HEK293 (cell line): Measurements from ENCODE around the gene ADAMTS17.

Experiments
- ZBTB21 ChIP-seq: fragments of 450-650 bp; formaldehyde crosslinking; IDR thresholded peaks from 2 replicates; pipeline ENCODE4 v1.5.1; 2017; ENCODE audit warnings: missing biosample characterization, missing genetic modification characterization
- ZEB2 ChIP-seq: fragments of 450-650 bp; formaldehyde crosslinking; IDR thresholded peaks from 2 replicates; pipeline ENCODE4 v1.5.1; 2016; ENCODE audit warnings: missing biosample characterization, missing genetic modification characterization
- ZNF10 ChIP-seq: fragments of 450-650 bp; formaldehyde crosslinking; IDR thresholded peaks from 2 replicates; pipeline ENCODE4 v1.5.1; 2017; ENCODE audit warnings: missing biosample characterization, missing genetic modification characterization
- ZNF121 ChIP-seq: fragments of 450-650 bp; formaldehyde crosslinking; IDR thresholded peaks from 2 replicates; pipeline ENCODE4 v1.5.1; 2016; ENCODE audit warnings: missing biosample characterization, missing genetic modification characterization
- ZNF155 ChIP-seq: fragments of 450-650 bp; formaldehyde crosslinking; IDR thresholded peaks from 2 replicates; pipeline ENCODE4 v1.5.1; 2016; ENCODE audit warnings: missing biosample characterization, missing genetic modification characterization
- ZNF214 ChIP-seq: fragments of 450-650 bp; formaldehyde crosslinking; IDR thresholded peaks from 2 replicates; pipeline ENCODE4 v1.5.1; 2017; ENCODE audit warnings: missing biosample characterization, mild to moderate bottlenecking, missing genetic modification characterization, borderline replicate concordance
- ZNF239 ChIP-seq: fragments of 450-650 bp; formaldehyde crosslinking; IDR thresholded peaks from 2 replicates; pipeline ENCODE4 v1.5.1; 2016; ENCODE audit warnings: missing biosample characterization, missing genetic modification characterization
- ZNF501 ChIP-seq: fragments of 450-650 bp; formaldehyde crosslinking; IDR thresholded peaks from 2 replicates; pipeline ENCODE4 v1.5.1; 2016; ENCODE audit warnings: missing biosample characterization, missing genetic modification characterization
- ZNF549 ChIP-seq: fragments of 450-650 bp; IDR thresholded peaks from 2 replicates; pipeline ENCODE4 v1.5.1; 2018; ENCODE audit warnings: missing biosample characterization, missing genetic modification characterization, mild to moderate bottlenecking, inconsistent platforms, moderate library complexity
- ZNF639 ChIP-seq: fragments of 450-650 bp; formaldehyde crosslinking; IDR thresholded peaks from 2 replicates; pipeline ENCODE4 v1.5.1; 2016; ENCODE audit warnings: missing biosample characterization, missing genetic modification characterization
- ZSCAN18 ChIP-seq: fragments of 450-650 bp; formaldehyde crosslinking; IDR thresholded peaks from 2 replicates; pipeline ENCODE4 v1.5.1; 2016; ENCODE audit warnings: missing biosample characterization, missing genetic modification characterization
- TF ChIP-seq, protein P1 (sequence below): fragments of 450-650 bp; formaldehyde crosslinking; IDR thresholded peaks from 2 replicates; pipeline ENCODE4 v1.5.1; 2016; ENCODE audit warnings: missing biosample characterization, missing genetic modification characterization
- TF ChIP-seq, protein P2 (sequence below): fragments of 450-650 bp; formaldehyde crosslinking; IDR thresholded peaks from 2 replicates; pipeline ENCODE4 v1.5.1; 2016; ENCODE audit warnings: missing biosample characterization, missing genetic modification characterization

DNA sequence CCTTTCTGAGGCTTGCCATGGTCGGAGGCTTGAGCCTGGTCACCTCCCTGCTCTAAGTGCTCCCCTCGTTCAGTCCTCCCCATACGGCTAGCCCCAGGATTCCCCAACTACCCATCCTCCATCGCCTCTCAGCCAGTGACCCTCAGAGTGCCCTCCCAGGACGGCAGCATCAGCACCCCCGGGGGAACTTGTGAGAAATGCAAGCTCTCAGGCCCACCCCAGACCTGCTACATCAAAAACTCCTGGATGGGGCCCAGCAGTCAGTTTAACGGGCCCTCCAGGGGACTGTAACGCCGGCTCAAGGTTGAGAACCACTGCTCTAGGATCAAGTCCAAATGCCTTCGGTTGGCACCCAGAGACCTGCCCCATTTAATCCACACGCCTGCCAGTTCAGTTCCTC is 6.9 kb downstream of the ADAMTS17 start:
- TF ChIP-seq ZNF214 (tag by site-specific recombination) (no peak), ZNF155 (tag by site-specific recombination) (no peak), ZNF10 (no peak), ZEB2 (tag by site-specific recombination) (no peak), ZNF239 (tag by site-specific recombination) (no peak), ZNF121 (tag by site-specific recombination) (no peak), ZBTB21 (tag by site-specific recombination) (no peak), ZNF501 (tag by site-specific recombination) (no peak), ZNF549 (no peak), ZSCAN18 (tag by site-specific recombination) (no peak), ZNF639 (no peak)
- TF ChIP-seq, protein P1, sequence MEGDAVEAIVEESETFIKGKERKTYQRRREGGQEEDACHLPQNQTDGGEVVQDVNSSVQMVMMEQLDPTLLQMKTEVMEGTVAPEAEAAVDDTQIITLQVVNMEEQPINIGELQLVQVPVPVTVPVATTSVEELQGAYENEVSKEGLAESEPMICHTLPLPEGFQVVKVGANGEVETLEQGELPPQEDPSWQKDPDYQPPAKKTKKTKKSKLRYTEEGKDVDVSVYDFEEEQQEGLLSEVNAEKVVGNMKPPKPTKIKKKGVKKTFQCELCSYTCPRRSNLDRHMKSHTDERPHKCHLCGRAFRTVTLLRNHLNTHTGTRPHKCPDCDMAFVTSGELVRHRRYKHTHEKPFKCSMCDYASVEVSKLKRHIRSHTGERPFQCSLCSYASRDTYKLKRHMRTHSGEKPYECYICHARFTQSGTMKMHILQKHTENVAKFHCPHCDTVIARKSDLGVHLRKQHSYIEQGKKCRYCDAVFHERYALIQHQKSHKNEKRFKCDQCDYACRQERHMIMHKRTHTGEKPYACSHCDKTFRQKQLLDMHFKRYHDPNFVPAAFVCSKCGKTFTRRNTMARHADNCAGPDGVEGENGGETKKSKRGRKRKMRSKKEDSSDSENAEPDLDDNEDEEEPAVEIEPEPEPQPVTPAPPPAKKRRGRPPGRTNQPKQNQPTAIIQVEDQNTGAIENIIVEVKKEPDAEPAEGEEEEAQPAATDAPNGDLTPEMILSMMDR (tag by site-specific recombination), result peak; percentile 11; the same call in 1 of the 2 replicates
- TF ChIP-seq, protein P2, sequence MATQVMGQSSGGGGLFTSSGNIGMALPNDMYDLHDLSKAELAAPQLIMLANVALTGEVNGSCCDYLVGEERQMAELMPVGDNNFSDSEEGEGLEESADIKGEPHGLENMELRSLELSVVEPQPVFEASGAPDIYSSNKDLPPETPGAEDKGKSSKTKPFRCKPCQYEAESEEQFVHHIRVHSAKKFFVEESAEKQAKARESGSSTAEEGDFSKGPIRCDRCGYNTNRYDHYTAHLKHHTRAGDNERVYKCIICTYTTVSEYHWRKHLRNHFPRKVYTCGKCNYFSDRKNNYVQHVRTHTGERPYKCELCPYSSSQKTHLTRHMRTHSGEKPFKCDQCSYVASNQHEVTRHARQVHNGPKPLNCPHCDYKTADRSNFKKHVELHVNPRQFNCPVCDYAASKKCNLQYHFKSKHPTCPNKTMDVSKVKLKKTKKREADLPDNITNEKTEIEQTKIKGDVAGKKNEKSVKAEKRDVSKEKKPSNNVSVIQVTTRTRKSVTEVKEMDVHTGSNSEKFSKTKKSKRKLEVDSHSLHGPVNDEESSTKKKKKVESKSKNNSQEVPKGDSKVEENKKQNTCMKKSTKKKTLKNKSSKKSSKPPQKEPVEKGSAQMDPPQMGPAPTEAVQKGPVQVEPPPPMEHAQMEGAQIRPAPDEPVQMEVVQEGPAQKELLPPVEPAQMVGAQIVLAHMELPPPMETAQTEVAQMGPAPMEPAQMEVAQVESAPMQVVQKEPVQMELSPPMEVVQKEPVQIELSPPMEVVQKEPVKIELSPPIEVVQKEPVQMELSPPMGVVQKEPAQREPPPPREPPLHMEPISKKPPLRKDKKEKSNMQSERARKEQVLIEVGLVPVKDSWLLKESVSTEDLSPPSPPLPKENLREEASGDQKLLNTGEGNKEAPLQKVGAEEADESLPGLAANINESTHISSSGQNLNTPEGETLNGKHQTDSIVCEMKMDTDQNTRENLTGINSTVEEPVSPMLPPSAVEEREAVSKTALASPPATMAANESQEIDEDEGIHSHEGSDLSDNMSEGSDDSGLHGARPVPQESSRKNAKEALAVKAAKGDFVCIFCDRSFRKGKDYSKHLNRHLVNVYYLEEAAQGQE (tag by site-specific recombination), result no peak
